Progenitor cell of endocrine pancreas (in vitro differentiated cells): ENCODE measurements around the gene CELF4. TPM values are rescaled to one million over a fixed set of nuclear protein-coding genes. Genes with fewer than 3 reads are reported as not detected.

Source experiments
- DNase-seq: peaks from one replicate; pipeline ENCODE4 v3.0.0; 2021; ENCODE audit warnings: low spot score; ENCODE audit not compliant: unreplicated experiment
- H3K27ac Mint-ChIP-seq: 2 replicates; pipeline ENCODE4 v1.8.0; 2021; ENCODE audit warnings: mild to moderate bottlenecking, moderate library complexity, mixed read lengths
- H3K27me3 Mint-ChIP-seq: 2 replicates; pipeline ENCODE4 v1.8.0; 2021; ENCODE audit warnings: mixed read lengths
- H3K36me3 Mint-ChIP-seq: 2 replicates; pipeline ENCODE4 v1.8.0; 2022; ENCODE audit warnings: mixed read lengths; ENCODE audit not compliant: insufficient read depth
- H3K4me1 Mint-ChIP-seq: 2 replicates; pipeline ENCODE4 v1.8.0; 2021; ENCODE audit warnings: low read depth, mixed read lengths
- H3K4me3 Mint-ChIP-seq: 2 replicates; pipeline ENCODE4 v1.8.0; 2021; ENCODE audit warnings: low read depth, mild to moderate bottlenecking, moderate library complexity, mixed read lengths
- H3K9me3 Mint-ChIP-seq: 2 replicates; pipeline ENCODE4 v1.8.0; 2021; ENCODE audit warnings: low read depth, mixed read lengths
- CTCF ChIP-seq: fragments of 200-600 bp; sonication (generic); IDR thresholded peaks from one replicate; pipeline ENCODE4 v1.5.0; 2021; ENCODE audit warnings: antibody characterized with exemption, mild to moderate bottlenecking; ENCODE audit not compliant: unreplicated experiment
- total RNA-seq: library from RNA; stranded (reverse); gene quantifications from 2 replicates; pipeline ENCODE4 v1.2.1, GENCODE V29; 2021

Gene CELF4
- total RNA-seq, 1 donor from 2014 or later = 4.6 TPM

GRCh38 chr18:37574113-37574512, 8.5 kb upstream of the CELF4 start:
- no peak for DNase-seq
- Mint-ChIP-seq H3K36me3 (no peaks in the 10 kb centered on the region), H3K4me1 (no peaks in the 10 kb centered on the region), H3K4me3 (no peak overlapping the region), H3K27me3 (peaks cover 71% of the 10 kb centered on the region), H3K9me3 (no peaks in the 10 kb centered on the region), H3K27ac (no peak overlapping the region)
- no peak for TF ChIP-seq CTCF

GRCh38 chr18:37572736-37573135, 7.1 kb upstream of the CELF4 start:
- H3K4me3 Mint-ChIP-seq = no peak overlapping the region
- DNase-seq = no peak
- H3K27me3 Mint-ChIP-seq = peaks cover 77% of the 10 kb centered on the region
- no peak for TF ChIP-seq CTCF
- H3K4me1 Mint-ChIP-seq = no peaks in the 10 kb centered on the region
- no peaks in the 10 kb centered on the region for H3K9me3 Mint-ChIP-seq
- no peak overlapping the region for H3K27ac Mint-ChIP-seq
- no peaks in the 10 kb centered on the region for H3K36me3 Mint-ChIP-seq

- Mint-ChIP-seq H3K27me3 (peaks cover 76% of the 10 kb centered on the region), H3K27ac (no peak overlapping the region), H3K36me3 (no peaks in the 10 kb centered on the region), H3K9me3 (no peaks in the 10 kb centered on the region), H3K4me3 (no peak overlapping the region), H3K4me1 (peaks cover 2% of the 10 kb centered on the region)
- TF ChIP-seq CTCF = no peak
- no peak for DNase-seq
Observed at GRCh38 chr18:37571266-37571665, 5.7 kb upstream of the CELF4 start.

- no peak overlapping the region for H3K27ac Mint-ChIP-seq
- DNase-seq = no peak
- H3K4me3 Mint-ChIP-seq = no peak overlapping the region
- H3K36me3 Mint-ChIP-seq = no peaks in the 10 kb centered on the region
- no peaks in the 10 kb centered on the region for H3K9me3 Mint-ChIP-seq
- TF ChIP-seq CTCF = peak; percentile 22
- peaks cover 72% of the 10 kb centered on the region for H3K27me3 Mint-ChIP-seq
- H3K4me1 Mint-ChIP-seq = peaks cover 5% of the 10 kb centered on the region
Observed at GRCh38 chr18:37570336-37570930, 4.8 kb upstream of the CELF4 start.

- TF ChIP-seq CTCF = no peak
- H3K4me3 Mint-ChIP-seq = no peak overlapping the region
- no peaks in the 10 kb centered on the region for H3K36me3 Mint-ChIP-seq
- peaks cover 7% of the 10 kb centered on the region for H3K4me1 Mint-ChIP-seq
- H3K27ac Mint-ChIP-seq = no peak overlapping the region
- DNase-seq = no peak
- H3K27me3 Mint-ChIP-seq = peaks cover 76% of the 10 kb centered on the region
- H3K9me3 Mint-ChIP-seq = no peaks in the 10 kb centered on the region
Observed at GRCh38 chr18:37568671-37569070, 3.1 kb upstream of the CELF4 start.
